NCI-H748 (cell line): Measurements from ENCODE around the gene TBCA.
A peak's percentile ranks its signal among the peaks of the same experiment; 100 is the strongest.

Experiments used
- DNase-seq: peaks from one replicate; lab custom pipeline; 2025; ENCODE audit not compliant: unreplicated experiment; lab: John Stamatoyannopoulos, UW

Gene TBCA

DNA sequence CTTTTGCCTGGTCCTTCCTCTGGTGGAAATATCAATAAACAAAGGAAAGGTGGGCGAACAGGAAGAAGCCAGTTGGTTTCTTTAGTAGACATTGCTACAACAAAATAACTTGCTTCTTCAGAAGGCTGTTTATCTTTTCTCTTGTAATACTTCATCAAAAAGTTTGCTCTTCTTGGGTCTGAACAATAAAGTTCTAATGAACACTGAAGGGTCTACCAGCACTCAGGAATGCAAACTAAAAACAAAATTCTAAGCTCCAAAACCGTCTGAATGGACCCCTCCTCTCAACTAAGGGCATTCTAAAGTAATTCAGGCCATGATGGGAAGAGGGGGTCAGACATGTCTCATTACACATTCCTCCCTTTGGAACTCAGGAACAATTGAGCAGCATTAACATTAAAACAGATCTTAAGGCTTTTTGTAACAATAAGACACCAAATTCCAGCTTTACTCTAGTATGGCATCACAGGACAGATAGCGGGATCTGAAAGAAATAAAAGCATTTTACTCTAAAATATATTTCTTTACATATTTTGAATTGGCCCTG lies 2.3 kb downstream of the TBCA start:
- DNase-seq, result no peak

DNA sequence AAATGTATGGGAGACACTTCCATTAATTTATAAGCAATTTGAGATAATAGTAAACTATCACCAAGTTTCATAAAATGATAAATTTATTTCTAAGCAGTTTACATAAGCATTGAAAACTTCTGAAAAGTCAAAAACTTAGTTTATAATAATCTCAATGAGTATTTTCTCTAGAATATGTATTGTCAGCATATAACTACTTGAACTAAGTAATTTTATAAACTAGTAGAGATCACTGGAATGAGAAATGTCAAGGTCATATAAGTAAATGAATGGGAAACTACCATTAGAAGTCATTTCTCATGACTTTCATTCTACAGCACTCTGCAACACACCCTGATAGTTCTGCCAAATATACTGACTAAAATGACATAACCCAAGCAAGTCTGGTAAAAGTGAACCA lies 3.4 kb downstream of the TBCA start:
- DNase-seq, result no peak

DNA sequence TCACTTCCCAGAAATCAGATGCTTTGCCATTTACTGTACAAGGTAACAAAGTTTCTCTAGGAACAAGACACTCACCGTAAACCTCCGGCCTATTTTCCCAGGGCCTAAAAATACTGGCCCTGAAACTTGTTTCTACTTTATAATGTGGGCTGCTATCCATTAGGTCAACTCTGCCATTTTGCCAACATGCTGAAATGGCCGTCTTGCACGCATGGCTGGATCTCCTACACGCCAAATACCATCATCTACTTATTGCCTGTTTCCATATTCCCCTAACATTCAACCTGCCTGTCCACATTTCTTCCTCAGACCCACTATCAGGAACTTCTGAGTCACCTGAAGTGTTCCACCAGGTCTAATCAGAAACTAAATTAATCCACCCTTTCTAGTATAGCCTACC lies 4.7 kb downstream of the TBCA start:
- DNase-seq, result no peak

DNA sequence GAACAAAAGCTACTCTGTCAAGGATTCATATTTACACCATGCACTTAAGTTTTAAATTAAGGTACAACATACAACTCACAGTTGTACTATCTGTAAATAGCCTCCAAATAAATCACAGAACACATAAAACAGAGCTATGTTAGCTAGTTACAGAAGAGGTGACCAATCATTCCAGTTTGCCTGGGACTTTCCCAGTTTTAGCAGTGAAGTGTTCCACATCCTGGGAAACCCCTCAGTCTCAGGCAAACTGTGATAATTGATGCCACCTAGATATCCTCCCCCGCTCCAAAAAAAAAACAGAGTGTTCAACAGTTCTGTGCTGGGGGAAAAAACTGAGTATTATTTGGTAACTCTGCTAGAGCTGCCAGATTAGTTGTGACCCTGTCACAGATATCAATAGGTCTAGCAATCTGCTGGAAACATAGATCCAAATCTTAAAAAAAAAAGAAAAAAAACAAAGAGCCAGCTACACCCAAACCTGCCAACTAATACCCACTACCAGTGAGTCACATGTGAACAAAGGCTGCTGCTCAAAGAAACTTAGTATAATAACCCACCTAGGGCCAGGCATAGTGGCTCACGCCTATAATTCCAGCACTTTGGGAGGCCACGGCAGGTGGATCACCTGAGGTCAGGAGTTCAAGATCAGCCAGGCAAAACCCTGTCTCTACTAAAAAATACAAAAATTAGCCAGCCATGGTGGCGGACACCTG lies 5.7 kb downstream of the TBCA start:
- no peak for DNase-seq

DNA sequence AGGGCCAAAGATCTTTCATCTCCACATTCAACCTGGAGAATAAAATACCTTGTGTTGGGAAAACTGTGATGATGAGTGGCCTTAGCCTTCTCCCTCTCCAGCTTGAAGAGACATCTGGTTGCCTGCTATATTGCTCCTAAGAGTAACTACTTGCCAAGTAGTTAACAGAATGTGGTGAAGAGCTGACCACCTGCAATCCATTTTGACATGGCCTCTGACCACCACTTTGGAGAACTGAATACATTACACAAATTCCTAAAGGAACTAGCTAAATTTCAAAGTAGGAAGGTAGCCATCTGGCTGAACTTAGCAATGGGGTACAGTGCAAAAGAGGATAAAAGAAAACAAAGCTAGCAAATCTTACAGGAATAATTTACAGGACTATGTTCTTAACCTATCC lies 7.2 kb downstream of the TBCA start:
- no peak for DNase-seq

DNA sequence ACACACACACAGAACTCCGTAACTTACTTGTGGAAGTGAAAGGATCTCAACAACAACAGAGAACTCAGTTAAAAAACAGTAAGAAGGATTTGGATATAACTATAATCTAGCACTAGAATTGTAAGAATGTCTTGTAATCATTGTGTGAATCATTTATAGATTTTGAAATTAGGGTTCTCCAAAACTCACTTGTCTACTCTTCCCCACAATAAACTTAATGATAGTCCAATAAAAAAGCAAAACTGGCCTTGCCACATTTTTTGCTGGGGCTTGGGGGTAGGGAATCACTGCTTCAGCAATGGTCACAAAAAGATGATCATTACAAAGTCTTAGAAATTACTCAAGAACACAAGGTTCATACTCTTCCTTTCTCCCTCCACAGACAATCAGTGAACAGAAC lies 8.8 kb downstream of the TBCA start:
- no peak for DNase-seq

DNA sequence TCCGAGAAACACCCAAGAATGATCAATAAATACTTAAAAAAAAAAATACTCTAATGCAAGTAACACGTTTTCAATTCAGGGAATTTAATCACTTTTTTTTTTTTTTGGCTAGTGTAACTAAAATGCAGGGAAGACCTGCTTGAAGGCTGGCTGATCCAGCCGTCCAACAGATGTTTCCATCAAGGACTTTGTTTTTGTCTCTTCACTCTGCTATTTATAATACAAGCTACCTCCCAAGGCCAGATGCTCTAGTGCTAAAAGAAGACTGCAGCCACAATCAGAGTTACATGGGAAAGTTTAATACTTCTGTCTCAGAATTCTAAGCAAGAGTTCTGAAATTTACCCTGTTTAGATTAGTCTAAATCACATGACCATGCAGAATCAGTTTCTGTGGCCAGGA lies 14.5 kb downstream of the TBCA start:
- DNase-seq, result no peak

DNA sequence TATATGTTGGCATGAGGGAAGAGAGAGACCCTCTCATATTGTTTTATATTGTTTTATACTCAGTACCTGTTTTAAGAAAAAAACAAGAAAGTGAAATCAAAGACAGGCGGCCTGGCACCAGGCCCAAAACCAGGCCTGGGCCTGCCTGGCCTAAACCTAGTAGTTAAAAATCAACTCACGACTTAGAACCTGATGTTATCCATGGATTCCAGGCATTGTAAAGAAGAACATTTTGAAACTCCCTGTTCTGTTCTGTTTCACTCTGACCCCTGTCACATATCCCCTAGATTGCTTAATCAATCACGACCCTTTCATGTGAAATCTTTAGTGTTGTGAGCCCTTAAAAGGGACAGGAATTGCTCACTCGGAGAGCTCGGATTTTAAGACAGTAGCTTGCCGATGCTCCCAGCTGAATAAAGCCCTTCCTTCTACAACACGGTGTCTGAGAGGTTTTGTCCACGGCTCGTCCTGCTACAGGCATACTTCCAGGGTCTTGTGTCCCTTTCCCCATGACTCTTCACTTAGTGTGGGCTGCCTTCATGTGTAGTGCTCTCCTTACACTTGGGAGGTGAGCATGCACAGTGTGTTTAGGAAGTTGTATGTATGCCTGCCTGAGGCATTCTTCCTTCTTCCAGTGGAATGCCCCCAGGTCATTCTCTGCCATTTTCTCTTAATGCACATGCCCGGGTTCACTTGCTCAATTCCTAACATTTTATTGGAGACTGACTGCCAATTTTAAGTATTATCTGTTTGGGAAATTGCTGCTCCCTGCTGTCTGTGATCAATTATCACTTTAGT lies 17.8 kb downstream of the TBCA start:
- no peak for DNase-seq

DNA sequence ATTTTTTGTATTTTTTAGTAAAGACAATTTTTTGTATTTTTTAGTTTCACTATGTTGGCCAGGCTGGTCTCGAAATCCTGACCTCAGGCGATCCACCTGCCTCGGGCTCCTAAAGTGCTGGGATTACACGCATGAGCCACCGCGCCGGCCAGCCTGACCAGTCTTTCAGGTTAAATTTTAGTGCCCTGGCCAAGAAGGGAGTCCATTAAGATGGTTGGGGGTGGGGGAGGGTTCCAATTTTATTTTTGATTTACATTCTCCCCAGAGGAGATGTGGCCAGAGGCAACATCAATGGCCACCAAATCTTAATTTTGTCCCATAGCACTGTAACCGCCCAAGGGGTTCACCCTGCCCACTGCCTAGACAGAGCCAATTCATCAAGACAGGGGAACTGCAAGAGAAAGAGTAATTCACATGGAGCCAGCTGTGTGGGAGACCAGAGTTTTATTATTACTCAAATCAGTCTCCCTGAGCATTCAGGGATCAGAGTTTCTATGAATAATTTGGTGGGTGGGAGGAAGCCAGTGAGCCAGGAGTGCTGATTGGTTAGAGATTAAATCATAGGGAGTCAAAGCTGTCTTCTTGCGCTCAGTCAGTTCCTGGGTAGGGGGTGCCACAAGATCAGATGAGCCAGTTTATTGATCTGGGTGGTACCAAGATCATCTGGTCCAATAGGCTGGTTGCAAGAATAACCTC lies 24.7 kb downstream of the TBCA start:
- DNase-seq, result no peak

DNA sequence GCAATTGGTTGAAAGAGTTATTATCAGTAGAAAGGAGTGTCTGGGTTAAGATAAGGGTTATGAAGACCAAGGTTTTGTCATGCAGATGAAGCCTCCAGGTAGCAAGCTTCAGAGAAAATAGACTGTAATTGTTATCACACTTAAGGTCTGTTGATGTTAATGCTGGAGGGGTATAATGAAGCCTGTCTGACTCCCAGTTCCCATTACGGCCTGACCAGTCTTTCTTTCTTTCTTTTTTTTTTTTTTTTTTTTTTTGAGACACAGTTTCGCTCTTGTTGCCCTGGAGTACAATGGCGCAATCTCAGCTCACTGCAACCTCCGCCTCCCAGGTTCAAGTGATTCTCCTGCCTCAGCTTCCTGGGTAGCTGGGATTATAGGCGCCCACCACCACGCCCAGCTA lies 25.2 kb downstream of the TBCA start:
- DNase-seq, result peak; percentile 24

DNA sequence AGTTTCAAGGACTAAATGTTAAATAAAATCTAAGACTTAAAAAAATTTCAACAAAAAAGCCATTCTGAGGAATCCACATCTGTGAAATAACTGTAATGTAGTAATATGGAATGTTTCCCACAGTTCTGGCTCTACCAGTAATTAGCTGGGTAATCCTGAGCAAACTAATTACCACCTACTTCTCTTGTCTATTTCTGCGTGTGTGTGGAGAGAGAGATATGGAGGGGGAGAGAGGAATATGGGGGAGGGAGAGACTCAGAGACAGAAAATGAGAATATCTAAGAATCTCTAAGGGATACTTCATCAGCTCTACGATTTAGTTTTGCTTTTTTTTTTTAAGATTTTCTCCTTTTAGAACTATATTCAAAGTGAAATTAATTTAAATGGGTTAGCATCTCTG lies 28.0 kb downstream of the TBCA start:
- DNase-seq, result no peak

DNA sequence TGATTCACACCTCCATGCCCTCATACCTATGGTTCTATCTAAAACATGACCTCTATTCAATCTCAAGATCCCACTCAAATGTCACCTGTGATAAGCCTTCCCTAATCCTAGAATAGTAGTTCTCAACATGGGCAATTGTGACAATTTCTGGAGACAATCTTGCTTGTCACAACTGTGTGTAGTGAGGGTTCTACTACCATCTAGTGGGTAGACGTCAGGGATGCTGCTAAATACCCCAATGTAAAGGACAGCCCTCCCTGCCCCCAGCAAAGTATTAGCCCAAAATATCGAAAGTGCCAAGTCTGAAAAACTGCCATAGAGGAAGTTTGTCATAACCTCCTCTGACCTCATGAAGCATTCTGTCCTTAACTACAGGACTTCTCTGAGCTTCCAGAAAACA lies 32.0 kb downstream of the TBCA start:
- DNase-seq, result no peak

DNA sequence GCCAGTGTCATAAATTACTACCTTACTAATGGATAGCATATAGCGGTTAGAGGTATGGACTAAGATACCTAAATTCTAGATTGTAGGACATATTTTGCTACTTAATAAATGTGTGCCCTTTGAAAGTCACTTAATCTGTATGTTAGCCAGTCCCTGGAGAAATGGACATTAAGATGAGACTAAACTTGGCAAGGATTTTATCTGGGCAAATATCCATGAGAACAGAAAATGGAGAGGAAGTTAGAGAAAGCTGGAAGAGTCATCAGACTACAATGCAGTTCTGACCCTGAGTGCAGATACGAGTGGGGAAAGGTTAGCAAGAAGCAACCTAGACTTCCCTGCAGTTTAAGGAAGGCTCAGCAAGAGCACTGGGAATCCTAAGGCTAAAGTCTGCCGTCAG lies 33.0 kb downstream of the TBCA start:
- no peak for DNase-seq

DNA sequence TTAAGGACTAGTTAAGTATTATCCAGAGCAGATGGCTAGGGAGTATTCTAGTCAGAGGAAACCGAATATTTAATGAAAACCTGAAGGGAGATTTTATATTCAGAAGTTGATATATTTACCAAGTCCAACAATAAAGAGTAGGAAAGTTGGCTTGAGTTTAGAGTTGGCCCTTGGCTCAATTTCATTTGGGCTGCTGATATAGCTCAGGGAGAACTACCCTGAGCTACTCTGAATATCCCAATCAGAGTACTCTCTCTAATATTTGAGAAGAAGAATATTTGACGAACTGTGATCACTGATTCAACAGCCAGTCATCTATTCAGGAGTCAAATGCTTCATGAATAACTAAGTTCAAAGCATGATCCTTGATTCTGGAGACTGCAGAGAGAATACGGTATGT lies 34.5 kb downstream of the TBCA start:
- DNase-seq, result no peak

DNA sequence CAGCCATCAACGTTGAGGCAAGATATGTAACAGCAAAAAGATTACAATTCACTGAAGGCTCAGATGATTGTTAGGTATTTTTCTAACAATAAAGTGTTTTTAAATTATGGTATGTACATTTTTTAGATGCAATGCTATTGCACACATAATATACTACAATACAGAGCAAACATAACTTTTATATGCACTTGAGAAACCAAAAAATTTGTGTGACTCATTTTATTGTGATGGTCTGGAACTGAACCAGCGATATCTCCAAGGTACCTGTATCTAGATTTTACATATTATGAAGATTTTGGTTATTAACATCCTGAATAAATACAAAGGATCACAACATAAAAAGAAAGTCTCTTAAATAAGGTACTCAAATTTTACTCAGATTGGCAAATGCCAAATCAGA lies 41.3 kb downstream of the TBCA start:
- no peak for DNase-seq

DNA sequence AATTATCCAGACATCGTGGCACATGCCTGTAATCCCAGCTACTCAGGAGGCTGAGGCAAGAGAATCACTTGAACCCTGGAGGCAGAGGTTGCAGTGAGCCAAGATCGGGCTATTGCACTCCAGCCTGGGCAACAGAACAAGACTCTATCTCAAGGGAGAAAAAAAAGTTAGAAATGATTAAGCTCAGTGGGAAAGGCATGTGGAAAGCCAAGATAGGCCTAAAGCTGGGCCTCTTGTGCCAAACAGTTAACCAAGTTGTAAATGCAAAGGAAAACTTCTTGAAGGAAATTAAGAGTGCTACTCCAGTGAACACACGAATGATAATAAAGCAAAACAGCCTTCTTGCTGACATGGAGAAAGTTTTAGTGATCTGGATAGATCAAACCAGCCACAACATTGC lies 43.0 kb downstream of the TBCA start:
- no peak for DNase-seq

DNA sequence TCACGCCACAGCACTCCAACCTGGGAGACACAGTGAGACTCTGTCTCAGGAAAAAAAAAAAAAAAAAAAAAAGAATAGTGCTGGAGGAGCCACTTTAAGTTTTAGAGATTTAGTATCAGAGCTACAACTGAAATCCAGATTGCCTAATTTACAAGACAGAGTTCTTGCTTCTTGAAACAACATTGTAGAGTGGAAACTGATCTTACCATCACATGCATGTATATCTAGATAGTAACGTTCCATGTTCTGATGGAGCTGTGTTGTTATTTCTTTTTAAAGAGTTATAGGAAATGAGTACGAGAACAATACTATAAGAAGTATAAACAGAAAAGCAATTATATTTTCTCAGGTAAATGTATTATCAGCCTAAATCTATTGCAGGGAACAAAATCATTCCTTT lies 48.9 kb downstream of the TBCA start:
- DNase-seq, result no peak

DNA sequence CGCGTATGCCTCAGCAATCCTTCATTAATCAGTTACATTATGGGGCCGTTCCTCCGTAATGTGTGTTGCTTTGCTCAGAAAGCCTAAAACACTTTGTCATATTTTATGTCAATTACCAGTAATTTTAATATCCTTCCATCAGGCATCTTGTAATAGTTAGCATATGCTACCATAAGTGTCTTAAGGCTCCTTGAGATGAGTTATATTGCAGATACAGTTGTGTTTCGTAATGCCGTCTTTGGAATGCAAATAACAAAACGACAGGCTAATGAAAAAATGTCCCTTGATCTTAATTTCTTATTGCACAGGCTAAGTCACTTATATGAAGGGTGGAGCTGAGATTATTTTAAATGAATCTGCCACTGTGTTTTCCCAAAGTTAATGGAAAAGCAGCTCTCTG lies 50.5 kb downstream of the TBCA start:
- DNase-seq, result no peak

DNA sequence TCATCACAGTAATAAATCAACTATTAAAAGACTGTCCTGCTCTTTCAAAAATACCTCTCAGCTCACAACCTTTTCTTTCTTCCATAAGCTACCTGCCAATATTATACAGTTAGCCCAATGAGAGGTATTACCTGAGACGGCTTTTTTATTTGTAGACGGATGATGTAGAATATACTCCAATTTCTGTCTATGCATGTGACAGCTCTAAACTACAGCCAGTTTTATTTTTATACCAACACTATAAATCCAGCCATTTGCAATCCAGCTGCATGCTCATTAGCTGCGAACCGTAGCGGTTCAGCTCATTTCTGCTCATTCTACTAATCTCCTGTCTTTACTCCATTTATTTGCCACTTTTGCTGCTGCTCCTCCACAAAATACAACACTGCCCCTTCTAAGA lies 51.2 kb downstream of the TBCA start:
- DNase-seq, result no peak

DNA sequence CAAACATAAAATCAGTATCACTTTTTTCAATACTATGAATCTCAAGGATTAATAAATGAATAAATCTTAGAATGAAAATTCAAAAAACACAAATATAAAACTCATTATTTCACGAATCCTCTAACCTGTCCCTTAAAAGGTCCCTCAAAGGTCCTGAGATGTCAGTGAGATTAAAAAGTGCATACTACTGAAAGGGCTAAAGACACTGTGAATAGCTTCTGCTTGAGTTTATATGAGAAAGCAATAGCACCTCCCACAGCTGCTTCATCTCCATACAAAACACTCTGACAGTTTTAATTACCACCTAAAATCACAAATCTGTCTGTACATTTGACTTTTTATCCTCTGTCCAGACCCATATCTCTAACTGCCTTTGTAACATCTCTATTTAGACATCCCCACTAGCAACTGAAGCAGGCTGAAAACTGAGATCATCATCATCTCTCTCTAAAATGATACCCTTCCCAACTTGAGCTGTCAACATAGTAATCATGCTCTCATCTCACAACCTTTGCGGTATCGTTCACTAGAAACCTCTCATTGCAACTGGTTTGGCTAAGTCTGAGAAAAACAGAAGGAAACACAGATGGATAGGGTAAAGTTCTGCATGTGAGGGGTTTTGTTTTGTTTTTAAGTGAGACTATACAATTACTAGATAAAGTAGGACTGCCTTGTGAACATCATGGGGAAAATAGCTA lies 56.3 kb downstream of the TBCA start:
- DNase-seq, result no peak

DNA sequence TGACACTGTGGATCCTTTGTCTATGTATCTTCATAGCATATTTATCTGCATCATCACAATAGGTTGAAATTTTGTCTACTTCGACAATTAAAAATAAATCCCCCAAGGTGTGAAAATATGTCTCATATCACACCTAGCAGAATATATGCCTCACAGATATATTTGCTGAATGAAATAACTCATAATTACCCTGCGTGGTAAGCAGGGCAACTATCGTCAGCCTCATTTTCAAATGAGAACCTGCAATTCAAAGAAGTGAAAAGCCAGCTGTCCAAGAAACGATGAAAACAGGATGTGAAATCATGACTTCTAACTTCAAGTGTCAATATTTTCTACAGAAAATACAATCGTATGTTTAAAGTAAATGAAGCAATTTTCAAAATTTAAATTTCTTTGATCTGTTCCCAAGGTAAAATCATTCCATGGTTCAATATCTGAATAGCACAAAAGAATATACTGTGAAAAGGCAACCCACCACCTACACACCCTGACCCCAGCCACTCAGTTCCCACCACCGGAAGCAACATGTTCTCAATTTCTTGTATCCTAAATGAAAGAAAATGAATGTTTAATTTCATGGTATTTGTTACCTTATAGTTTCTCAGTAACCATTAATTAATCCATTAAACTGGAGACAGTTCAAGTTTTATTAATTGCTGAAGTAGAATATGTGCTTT lies 57.1 kb downstream of the TBCA start:
- no peak for DNase-seq
